GM12874 (cell line): ENCODE results near the gene SPTBN5.

ENCODE experiments used
- CTCF ChIP-seq: IDR thresholded peaks from 2 replicates; pipeline ENCODE4 v1.5.1; 2011; ENCODE audit warnings: low read depth, mild to moderate bottlenecking, control low read depth, low read length, moderate library complexity; ENCODE audit not compliant: insufficient read depth

The SPTBN5 gene

GRCh38 chr15:41839781-41840491 is 53.9 kb downstream of the SPTBN5 start:
- no peak for TF ChIP-seq CTCF

- TF ChIP-seq CTCF = no peak
Measured at GRCh38 chr15:41838400-41838897, 55.4 kb downstream of the SPTBN5 start, which contains the start of gene PLA2G4B. PLA2G4B (plus strand) TSS chr15:41838847; CDS start chr15:41838914, 67 bp downstream.

DNA sequence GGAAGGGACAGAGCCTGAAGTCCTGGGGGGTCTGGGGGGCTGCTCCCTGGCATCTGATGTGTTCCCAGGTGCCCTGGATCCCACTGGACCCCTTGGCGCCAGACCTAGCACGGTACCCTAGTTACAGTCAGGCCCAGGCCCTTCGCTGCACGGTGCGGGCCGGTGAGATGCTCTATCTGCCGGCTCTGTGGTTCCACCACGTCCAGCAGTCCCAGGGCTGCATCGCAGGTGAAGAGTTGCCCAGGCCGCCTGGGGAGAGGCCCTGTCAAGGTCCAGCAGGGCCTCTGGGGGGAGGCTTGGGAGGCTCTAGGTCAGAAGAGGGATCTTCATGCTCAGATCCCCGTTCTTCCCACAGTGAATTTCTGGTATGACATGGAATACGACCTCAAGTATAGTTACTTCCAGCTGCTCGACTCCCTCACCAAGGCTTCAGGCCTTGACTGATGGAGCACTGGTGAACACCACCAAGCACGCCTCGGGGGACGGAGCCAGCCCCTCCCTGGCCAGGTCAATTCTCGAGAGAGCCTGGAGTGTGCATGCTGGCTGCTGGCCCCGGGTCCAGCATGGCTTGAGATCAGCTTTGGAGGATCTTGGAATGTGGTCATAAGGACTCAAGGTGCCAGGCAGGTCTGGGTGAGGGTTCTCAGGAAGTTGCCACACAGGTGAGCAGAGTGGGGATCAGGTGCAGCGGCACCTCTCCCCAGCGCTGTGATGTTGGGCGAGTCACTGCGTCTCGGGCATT is 57.0 kb downstream of the SPTBN5 start:
- TF ChIP-seq CTCF = no peak

DNA sequence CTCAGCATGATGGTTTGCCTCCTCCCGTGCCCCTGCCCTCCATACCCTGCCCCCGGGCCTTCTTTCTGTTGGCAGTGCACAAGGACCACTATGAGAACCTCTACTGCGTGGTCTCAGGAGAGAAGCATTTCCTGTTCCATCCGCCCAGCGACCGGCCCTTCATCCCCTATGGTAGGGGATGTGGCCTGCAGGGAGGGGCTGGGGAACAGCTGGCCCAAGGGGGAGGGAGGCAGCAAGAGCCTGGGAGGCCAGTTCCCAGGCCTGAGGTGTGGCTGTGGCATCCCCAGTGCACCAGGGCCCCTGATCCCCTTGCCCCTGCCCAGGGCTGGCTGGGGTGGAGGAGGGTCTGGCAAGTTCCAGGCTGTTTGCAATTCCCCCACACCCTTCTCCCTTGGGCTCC is 57.8 kb downstream of the SPTBN5 start:
- no peak for TF ChIP-seq CTCF

GRCh38 chr15:41834096-41834495 is 59.8 kb downstream of the SPTBN5 start:
- TF ChIP-seq CTCF = no peak

GRCh38 chr15:41832875-41833274 is 61.0 kb downstream of the SPTBN5 start:
- no peak for TF ChIP-seq CTCF

DNA sequence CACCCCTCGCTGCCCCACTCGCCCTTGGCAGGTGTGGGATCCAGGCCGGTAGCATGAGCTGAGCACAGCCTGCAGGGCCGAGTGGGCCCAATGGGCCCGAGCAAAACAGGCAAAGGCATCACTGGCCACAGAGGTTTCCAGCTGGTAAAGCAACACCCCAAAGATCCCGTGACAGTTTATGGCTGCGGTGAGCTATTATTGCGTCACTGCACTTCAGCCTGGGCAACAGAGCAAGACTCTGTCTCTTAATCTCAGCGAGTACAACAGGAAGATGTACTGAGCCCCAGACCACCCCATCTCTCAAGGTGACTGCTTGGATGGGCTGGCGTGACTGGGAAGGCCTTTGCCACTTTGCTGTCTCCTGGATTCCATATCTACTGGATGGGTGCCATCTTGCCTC is 61.6 kb downstream of the SPTBN5 start:
- TF ChIP-seq CTCF = no peak
